HG03460 (cell line): ENCODE data around the gene GRN.
"Not testable (repeated sequence)": the region's sequence is repeated elsewhere in the genome, so short reads cannot be mapped to it uniquely, and the experiment has no call there.

Source experiments
- ATAC-seq: cut with Tn5 transposase; IDR thresholded peaks from one replicate; pipeline ENCODE4 v1.9.1; 2021; ENCODE audit not compliant: unreplicated experiment

GRN gene

DNA sequence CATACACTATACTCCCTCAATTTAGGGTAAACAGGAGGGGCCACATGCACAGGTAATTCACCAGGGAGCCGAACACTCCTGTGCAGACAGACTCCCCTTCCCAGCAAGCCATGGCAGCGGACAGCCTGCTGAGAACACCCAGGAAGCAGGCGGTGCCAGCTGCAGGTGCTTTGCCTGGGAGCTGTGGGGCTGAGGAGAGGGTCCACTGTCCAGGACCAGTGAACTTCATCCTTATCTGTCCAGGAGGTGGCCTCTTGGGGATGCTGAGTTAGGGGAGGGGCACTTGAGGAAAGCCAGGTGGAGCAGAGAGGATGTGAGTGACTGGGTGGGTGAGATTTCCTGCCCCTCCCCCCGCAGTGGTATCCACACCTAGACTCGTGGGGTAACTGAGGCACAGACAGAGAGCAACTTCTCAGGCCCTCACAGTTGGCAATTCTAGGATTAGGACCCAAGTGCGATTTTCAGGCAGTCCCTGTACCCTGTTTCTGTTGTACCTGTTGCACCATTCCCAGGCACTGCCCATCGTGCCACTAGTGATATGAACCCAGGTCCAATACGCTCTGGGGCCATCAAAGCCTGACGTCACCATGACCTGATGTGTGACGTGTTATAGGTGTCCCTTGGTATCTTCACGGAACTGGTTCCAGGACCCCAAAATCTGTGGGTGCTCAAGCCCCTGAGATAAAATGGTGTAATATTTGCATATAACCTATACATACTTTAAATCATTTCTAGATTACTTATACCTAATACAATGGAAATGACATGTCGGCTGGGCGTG is 1.2 kb downstream of the GRN start:
- ATAC-seq: no peak

GRCh38 chr17:44347206-44348055 is 2.3 kb downstream of the GRN start:
- ATAC-seq: not testable (repeated sequence)

DNA sequence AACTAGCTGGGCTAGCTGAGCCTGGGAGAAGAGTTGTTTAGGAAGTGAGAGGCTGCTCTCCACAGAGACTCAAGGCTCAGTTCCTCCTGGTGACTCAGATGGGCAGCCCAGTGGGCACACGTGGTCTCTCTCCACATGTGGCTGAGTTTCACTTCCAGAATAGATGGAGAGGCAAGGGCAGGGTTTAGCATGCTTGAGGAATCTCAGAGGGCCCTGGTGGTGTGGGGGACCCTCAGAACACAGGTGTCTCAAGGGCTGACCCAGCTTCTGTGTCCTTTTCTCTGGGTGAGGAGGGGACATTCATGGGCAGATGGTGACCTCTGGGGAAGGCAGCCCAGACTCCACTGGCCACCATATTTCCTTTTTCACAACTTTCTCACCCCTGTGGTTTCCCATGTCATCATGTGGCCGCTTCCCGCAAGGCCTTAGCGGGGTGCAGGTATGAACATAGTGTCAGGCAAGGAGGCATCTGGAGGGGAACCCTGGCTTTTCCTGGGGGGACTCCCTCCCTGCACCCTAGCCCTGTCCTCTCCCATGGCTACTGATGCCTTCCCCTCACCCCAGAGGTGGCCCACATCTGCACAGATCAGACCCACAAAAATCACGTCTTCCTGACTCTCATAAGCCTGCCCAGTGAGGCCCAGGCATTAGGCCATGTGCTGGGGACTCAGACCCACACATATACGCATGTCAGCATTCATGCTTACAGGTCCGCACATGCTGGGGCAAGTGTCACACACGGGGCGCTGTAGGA is 3.3 kb downstream of the GRN start:
- ATAC-seq: peak; percentile 35

DNA sequence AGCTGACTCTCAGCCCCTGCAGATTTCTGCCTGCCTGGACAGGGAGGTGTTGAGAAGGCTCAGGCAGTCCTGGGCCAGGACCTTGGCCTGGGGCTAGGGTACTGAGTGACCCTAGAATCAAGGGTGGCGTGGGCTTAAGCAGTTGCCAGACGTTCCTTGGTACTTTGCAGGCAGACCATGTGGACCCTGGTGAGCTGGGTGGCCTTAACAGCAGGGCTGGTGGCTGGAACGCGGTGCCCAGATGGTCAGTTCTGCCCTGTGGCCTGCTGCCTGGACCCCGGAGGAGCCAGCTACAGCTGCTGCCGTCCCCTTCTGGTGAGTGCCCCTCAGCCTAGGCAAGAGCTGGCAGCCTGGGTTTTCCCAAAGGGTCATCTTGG is 3.9 kb downstream of the GRN start:
- no peak for ATAC-seq

DNA sequence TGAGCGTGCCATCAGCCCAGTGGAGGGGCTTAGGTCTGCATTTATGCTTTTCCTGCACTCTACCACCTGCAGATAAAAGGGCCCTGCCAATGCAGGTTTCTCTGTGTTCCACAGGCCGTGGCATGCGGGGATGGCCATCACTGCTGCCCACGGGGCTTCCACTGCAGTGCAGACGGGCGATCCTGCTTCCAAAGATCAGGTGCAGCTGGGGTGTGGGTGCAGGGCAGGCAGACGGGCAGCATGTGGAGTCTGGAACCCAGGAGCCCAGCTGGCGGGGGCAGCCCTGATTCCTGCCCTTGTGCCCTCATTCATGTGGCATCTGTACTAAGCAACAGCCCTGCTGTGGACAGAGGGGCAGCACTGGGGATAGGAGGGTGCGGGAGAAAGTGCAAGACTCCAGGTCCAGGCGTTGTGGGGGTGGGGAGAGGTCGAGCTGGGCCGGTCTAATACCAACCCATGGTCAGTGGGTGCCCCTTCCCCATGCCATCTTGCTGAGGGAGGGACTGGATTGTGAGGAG is 4.5 kb downstream of the GRN start:
- no peak for ATAC-seq

DNA sequence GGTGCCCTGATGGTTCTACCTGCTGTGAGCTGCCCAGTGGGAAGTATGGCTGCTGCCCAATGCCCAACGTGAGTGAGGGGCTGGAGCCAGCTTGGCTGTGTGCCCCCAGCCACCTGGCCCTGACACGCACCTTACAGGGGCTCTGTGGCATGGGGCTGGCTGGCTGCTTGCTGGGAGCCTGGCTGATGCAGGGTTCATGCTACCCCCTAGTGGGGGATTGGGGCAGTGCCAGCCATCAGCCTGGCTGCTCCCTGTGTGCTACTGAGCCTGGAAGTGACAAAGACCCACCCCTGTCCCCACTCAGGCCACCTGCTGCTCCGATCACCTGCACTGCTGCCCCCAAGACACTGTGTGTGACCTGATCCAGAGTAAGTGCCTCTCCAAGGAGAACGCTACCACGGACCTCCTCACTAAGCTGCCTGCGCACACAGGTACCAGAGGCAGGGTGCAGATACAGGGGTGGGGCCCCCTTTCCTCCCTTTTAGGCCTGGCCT is 5.7 kb downstream of the GRN start:
- no peak for ATAC-seq

DNA sequence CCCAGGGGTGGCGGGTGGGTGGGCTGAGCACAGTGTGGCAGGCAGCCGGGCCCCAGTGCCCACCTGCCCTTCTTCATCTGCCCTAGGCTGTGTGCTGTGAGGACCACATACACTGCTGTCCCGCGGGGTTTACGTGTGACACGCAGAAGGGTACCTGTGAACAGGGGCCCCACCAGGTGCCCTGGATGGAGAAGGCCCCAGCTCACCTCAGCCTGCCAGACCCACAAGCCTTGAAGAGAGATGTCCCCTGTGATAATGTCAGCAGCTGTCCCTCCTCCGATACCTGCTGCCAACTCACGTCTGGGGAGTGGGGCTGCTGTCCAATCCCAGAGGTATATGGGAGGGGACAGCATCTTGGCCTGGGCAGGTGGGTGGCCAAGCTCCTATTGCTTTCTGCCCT is 6.4 kb downstream of the GRN start:
- ATAC-seq: no peak

- ATAC-seq: no peak
Observed at GRCh38 chr17:44351961-44352827, 7.1 kb downstream of the GRN start.

DNA sequence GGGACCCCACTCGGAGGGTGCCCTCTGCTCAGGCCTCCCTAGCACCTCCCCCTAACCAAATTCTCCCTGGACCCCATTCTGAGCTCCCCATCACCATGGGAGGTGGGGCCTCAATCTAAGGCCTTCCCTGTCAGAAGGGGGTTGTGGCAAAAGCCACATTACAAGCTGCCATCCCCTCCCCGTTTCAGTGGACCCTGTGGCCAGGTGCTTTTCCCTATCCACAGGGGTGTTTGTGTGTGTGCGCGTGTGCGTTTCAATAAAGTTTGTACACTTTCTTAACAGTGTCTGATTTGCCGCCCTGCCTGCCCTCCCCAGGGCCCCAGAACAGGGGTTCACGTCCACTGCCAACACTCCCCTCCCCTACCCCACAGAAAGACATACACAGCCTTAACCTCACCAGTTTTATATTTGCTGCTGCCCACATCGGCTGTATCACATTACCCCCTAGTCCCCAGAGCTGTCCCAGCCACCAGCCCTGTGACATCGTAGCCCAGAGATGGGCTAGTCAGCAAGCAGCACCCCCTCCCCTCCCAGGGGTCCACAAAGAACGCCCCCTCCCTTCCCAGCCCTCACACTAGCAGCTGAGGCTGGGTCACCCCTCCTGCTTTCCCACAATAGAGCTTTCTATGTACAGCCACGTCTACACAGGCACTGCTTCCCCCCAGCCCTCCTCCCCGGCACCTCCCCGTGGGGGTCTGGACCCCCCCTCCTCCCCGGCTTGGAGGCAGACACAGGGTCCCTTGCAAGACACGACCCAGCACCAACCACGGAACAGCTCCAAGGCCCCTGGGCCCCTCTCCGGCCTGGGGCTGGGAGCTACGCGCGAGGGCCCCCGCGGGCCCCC is 7.9 kb downstream of the GRN start:
- no peak for ATAC-seq

GRCh38 chr17:44353672-44354331 is 8.7 kb downstream of the GRN start:
- ATAC-seq: no peak

DNA sequence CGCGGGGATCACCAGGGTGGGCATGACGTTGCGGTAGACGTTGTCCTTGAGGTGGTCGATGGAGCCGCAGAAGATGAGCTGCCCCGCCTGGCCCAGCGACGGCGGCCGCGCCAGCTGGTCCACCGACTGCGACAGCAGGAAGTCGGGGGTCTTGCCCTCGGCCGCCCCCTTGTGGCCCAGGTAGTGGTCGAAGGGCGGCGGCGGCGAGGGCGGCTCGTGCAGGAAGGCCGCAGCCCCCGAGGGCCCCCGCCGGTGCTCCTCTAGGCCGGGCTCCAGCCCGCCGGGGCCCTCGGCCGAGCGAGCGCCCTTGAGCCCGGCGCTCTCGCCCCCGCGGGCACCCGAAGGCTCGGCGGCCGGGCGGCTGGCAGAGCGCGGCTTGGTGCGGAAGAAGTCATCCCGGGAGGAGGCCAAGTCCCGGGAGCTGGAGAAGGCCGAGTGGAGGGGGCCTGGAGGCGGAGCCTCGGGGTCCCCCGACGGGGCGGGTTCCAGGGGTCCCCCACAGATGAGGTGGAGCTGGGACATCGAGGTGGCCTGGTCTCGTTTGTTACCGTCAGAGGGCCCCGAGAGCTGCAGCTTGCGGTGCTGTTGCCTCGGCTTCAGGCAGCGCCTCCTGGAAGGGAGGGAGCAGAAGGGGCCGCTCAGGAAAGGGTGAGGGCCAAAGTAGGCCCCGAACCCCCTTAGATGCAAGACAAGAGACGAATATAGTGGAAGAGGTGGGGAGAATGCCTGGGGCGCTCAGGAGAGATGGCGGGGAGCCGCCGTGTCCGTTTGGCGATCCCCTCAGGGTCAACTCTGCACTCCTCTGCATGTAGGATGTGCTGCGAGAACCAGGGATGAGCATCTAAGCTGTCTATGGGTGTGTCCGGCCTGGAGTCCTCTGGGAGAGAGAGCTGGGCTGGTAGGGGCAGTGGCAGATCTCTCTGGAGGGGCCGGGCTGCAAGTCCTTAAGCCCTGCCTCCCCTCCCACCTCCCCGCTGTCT is 9.8 kb downstream of the GRN start:
- ATAC-seq: no peak

GRCh38 chr17:44355642-44356099 is 10.6 kb downstream of the GRN start:
- no peak for ATAC-seq

DNA sequence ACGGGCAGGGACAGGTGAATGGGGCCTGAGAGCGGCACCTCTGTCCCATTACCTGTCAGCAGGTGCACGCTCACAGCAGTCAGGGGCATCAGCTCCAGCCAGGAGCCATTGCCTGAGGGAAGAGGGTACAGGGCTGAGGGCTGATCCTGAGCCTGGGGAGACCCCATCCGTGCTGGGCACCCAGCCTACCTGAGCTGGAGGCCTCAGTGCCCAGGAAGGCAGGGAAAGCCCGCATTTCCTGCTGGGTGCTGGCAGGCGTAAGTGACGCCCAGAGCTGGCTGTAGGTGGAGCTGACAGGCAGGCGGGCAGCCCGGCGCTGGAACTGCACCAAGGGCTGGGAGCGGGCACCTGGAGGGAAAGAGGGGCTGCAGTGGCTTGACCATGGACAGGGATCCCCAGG is 11.1 kb downstream of the GRN start:
- no peak for ATAC-seq

- ATAC-seq: no peak
Observed at GRCh38 chr17:44358066-44358465, 13.0 kb downstream of the GRN start.

GRCh38 chr17:44359006-44359405 is 13.9 kb downstream of the GRN start:
- no peak for ATAC-seq

- no peak for ATAC-seq
Observed at GRCh38 chr17:44359458-44360143, 14.5 kb downstream of the GRN start.

DNA sequence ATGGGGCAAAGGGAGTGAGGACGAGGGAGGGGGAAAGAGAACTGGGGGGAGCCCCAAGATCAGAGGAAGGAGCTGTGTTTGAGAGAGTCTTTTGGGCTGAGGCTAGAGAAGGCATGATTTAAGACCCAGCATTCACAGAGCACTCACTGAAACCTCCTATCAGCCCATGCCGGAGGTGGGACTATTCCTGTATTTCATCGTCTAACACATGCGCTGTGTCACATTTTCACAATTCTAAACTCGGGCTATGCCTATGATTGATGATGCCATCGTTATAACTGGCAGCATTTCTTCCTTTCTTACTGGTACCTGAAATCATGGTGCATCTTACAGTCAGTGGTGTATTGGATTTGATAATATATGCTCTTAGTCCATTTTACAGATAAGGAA is 15.0 kb downstream of the GRN start:
- ATAC-seq: no peak
